GM23248 (cell line): ENCODE measurements around the gene NUDT16L1.

ENCODE experiments used
- EZH2 ChIP-seq: fragments of 200-600 bp; sonication (generic); IDR thresholded peaks from 2 replicates; pipeline ENCODE4 v1.6.1; 2018; ENCODE audit warnings: antibody characterized with exemption, mild to moderate bottlenecking; ENCODE audit not compliant: insufficient read depth, poor library complexity, severe bottlenecking
- EZH2phosphoT487 ChIP-seq: fragments of 200-600 bp; sonication (generic); IDR thresholded peaks from 2 replicates; pipeline ENCODE4 v1.6.1; 2018; ENCODE audit warnings: antibody characterized with exemption, moderate library complexity, mild to moderate bottlenecking, low read depth; ENCODE audit not compliant: insufficient read depth

DNA sequence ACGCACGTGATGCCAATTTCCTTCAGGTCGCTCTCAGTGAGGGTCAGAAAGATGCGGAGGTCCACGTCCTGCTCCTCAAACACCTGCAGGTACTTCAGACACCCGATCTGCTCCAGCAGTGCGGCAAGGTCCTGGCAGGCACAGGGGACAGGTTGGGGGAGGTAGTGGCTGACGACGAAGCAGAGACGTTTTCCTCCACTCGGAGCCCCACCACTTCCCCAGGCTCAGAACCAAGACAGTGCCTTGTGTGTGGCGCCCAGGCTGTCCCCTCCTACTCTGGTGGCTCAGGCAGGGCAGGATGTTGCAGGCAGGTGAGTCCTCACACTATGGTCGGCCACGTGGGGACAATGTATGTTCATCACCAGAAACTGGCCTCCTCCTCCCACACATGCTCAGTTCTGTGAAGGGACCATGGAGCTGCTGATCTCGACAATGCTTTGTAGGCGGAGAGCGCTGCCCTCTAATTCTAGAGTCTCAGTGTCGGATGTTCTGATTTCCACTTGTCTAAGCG is 5.7 kb downstream of the NUDT16L1 start:
- no peak for TF ChIP-seq EZH2phosphoT487
- TF ChIP-seq EZH2 = no peak
